ENCODE results near the gene RAB40B.

DNA sequence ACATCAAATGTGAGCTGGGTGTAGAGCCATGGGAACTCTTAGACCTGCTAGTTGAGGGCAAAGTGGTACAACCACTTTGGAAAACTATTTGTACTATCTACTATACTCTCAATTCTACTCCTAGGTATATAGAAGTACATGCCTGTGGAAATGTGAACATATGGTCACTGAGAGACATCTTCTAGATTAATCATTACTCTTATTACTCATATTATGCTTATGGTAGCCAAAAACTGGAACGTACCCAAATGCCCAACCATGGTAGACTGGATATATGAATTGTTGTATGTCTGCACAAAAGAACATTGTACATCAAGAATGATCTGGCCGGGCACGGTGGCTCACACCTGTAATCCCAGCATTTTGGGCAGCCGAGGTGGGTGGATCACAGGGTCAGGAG lies 53.0 kb downstream of the RAB40B start:
- no peak for TF ChIP-seq POLR2A (IDR thresholded peaks at IDR 0.05)
- no peak for TF ChIP-seq CTCF (IDR thresholded peaks at IDR 0.05)

Measured in uterus (tissue), 2 donors.